D721Med (cell line): ENCODE results near the gene PGPEP1.

Experiments used
- DNase-seq: peaks from one replicate; pipeline ENCODE4 v3.0.0; 2011; ENCODE audit warnings: low spot score; ENCODE audit not compliant: insufficient read length
- FAIRE-seq: peaks from 2 replicates; lab custom pipeline; 2011; peaks lifted over from hg19 to GRCh38; lab: Jason Lieb, UNC
- TF ChIP-seq, protein P1 (sequence below): IDR thresholded peaks from 2 replicates; pipeline ENCODE4 v1.5.1; 2012; ENCODE audit warnings: mild to moderate bottlenecking, control low read depth; ENCODE audit not compliant: insufficient read depth; ENCODE audit errors: missing control alignments

Gene PGPEP1

DNA sequence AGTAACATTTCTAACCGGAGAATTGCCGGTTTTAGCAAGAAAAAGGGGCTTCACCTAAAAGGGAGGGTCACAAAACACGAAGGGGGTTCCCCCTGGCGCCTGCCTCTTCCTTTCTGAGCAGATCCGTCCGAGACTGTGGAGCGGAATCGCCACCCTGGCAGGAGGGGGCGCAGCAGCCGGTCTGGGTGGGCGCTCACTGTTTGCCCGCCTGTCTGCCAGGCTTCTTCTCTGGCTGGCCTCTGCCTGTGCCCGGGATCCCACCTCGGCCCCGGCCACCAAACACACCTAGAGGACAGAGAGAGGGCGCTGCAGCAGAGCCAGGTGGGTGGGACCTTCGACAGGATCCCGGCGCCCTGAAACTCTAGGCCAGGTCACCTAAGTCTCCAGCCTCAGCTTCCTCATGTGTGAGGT, 33.1 kb upstream of the PGPEP1 start:
- TF ChIP-seq, protein P1, sequence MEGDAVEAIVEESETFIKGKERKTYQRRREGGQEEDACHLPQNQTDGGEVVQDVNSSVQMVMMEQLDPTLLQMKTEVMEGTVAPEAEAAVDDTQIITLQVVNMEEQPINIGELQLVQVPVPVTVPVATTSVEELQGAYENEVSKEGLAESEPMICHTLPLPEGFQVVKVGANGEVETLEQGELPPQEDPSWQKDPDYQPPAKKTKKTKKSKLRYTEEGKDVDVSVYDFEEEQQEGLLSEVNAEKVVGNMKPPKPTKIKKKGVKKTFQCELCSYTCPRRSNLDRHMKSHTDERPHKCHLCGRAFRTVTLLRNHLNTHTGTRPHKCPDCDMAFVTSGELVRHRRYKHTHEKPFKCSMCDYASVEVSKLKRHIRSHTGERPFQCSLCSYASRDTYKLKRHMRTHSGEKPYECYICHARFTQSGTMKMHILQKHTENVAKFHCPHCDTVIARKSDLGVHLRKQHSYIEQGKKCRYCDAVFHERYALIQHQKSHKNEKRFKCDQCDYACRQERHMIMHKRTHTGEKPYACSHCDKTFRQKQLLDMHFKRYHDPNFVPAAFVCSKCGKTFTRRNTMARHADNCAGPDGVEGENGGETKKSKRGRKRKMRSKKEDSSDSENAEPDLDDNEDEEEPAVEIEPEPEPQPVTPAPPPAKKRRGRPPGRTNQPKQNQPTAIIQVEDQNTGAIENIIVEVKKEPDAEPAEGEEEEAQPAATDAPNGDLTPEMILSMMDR = no peak
- DNase-seq (no peak), FAIRE-seq (no peak)

DNA sequence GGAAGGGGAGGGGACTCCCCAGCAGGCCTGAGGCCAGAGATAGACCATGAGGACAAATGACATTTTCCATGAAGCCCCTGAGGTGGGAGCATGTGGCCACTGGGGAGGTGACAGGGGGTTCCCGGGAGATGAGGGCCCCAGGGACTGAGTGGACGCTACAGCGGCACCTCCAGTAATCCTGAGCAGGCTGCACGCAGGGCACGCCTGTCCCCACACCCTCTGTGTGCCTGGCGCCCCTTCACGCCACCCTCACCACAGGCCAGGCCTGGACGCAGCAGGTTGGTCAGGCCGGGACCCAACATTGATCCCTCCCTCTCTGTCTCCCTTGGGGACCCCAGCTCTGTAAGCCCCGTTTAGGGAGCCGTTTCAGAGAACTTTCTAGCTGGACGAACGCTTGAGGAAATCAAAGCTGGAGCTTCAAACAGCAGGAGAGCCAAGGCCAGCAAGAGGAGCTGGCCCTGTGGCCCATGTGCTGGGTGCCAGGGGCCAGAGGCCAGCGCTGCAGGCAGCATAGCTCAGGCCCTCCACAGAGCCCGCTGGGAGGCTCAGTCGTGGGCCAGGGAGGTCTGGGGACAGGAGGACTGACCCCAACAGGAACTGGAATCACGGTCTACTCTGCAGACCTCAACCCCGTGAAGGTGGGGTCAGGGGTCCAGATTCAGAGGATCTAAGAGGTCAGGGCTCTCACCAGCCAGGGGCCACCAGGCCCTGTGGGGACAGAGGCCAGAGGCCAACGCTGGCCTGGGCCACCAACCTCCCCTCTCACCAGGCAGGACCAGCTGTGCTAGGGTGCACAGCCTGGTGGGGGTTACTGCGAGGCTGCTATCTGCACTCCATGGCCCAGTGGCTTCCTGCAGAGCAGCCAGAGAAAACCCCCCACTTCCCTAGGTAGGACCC, 32.1 kb upstream of the PGPEP1 start:
- FAIRE-seq (no peak), DNase-seq (no peak)
- TF ChIP-seq, protein P1 = no peak

DNA sequence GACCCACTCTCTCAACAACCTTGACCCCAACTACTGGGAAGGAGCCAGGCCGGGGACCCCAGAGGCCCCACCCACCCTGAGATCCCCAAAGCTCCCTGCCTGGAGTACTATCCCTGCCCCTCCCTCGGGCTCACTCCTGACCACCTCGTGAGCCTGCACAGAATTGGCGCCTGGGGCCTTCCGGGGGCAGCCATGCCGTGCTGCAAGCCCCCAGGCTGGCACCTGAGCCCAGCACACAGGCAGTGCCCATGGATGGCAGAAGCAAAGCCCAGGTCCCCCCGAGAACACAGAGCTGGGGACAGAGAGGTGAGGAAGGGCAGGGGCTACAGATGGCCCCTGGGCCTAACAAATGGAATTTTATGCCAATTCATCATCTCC, 31.5 kb upstream of the PGPEP1 start:
- DNase-seq = no peak
- TF ChIP-seq, protein P1 = no peak
- no peak for FAIRE-seq

DNA sequence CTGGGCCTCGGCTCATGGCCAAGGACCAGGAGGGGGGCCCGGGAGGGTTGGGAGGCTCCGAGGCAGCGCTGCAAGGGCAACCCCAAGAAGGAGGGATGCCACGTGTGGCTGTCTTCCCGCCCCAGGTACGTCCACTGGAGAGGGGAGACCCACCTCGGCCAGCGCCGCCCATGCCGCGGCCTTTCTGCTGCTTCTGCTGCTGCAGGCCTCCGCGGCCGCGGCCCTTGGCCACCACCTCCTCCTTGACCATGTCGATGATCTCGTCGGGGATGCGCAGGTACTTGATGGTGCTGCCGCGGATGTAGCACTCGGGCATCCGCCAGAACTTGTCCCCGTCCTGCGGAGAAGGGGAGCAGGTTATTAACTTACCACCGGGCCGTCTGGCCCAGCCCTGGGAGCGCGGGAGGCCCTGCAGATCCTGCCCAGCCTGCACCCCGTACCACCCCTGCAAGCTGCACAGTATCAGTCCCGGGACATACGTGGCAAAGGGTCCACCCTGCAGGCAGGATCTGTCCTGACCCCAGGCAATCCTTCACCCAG, 30.8 kb upstream of the PGPEP1 start:
- TF ChIP-seq, protein P1 = no peak
- DNase-seq = no peak
- FAIRE-seq = no peak

DNA sequence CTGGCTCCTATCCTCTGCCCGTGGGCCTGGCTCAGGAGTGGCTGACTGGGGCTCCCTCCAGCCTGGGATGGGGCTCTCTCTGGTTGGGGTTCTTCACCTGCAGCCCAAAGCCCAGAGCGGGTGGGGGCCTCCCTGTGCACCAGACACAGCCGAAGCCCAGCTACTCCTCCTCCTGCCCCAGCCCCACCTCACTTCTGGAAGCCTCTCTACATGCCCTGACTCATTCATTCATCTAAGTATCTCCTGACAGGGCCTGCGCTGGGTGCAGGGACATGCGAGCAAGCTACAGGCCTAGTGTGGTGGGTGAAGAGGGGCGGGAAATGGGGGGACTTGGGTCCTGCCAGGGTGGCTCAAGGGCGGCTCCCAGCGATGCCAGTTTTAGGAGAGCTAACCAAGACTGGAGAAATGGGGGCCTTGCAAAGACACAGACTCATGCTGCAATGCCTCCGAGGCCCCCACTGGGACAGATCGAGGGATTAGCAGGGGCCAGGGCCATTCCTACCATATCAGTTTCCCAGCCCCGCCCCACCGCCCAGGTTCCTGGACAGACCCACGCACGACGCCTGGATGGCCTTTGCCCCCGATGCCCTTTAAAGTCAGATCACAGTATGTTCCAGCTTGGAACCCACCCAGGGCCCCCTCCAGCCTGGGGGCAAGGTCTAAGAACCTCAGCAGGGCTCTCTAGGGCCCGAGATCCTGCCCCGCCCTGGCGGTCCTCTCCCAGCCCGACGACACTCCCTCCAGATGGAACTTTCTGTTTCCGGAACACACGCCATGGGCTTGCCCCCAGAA, 30.1 kb upstream of the PGPEP1 start:
- FAIRE-seq (no peak), DNase-seq (no peak)
- TF ChIP-seq, protein P1 = no peak

DNA sequence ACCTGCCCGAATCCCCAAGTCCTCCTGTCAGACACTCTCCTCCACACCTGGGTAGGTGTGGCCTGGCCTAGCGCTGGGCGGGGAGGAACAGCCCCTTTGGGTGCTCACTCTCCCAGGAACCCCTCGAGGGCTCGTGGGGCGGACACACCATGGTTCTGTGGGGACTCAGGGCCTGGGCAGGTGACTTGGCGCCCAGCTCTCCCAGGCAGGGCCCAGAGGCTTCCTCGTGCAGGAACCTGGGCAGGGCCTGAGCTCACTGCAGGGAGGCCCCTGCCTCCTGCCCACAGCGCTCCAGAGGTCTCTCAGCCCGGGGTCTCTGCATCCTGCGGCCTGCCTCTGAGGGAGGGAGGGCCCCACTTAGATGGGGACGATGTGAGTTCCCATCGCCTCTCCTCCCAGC, 29.4 kb upstream of the PGPEP1 start:
- FAIRE-seq = no peak
- TF ChIP-seq, protein P1 = no peak

More for the DNA sequence above, 29.4 kb upstream of the PGPEP1 start:
- DNase-seq = no peak
